ENCODE measurements around the gene IPO4.

The IPO4 gene

DNA sequence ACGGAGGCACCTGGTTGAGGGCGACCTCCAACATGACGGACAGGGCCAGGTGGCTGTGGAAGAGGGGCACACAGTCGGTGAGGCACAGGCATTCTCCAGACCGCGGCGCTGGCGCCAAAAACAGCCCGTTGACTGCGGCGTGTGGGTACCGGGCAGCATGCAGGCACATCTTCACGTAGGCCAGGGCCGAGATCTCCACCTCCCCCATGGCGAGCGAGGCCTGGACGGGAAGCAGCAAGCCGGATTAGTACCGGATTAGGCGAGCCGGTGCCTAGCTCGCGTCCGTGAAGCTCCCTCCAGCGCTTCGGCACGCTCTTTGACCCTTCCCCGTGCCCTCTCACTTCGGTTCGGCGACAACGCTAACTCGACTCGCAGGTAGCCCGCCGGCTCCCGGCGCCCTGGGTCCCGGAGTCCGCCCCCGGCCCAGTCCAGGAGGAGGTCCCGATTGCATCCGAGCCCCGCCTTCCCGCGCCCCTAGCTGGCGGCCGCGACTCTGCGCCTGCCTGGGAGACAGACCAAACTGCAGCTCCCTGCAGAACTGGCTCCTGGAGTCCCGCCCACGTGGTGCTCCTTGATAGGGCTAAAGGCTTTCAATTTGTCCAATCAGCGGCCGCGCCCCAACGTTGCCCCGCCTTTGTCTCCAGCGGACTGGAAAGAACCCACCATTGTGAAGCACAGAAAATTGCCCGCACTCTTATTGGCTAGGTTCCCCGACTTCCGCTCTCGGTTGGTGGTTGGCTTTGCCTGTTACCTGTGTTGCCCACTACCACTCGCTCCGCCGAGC is 47.3 kb downstream of the IPO4 start, which contains the start of gene EMC9:
Gene EMC9, minus strand, starts transcription at position 495 of the 784 bp plus-strand sequence. Its CDS starts 287 bp downstream, at position 208.
- TF ChIP-seq, protein P1, sequence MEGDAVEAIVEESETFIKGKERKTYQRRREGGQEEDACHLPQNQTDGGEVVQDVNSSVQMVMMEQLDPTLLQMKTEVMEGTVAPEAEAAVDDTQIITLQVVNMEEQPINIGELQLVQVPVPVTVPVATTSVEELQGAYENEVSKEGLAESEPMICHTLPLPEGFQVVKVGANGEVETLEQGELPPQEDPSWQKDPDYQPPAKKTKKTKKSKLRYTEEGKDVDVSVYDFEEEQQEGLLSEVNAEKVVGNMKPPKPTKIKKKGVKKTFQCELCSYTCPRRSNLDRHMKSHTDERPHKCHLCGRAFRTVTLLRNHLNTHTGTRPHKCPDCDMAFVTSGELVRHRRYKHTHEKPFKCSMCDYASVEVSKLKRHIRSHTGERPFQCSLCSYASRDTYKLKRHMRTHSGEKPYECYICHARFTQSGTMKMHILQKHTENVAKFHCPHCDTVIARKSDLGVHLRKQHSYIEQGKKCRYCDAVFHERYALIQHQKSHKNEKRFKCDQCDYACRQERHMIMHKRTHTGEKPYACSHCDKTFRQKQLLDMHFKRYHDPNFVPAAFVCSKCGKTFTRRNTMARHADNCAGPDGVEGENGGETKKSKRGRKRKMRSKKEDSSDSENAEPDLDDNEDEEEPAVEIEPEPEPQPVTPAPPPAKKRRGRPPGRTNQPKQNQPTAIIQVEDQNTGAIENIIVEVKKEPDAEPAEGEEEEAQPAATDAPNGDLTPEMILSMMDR (IDR thresholded peaks at IDR 0.05; ENCODE audit: borderline replicate concordance, insufficient read depth, low read depth, low read length), result no peak

DNA sequence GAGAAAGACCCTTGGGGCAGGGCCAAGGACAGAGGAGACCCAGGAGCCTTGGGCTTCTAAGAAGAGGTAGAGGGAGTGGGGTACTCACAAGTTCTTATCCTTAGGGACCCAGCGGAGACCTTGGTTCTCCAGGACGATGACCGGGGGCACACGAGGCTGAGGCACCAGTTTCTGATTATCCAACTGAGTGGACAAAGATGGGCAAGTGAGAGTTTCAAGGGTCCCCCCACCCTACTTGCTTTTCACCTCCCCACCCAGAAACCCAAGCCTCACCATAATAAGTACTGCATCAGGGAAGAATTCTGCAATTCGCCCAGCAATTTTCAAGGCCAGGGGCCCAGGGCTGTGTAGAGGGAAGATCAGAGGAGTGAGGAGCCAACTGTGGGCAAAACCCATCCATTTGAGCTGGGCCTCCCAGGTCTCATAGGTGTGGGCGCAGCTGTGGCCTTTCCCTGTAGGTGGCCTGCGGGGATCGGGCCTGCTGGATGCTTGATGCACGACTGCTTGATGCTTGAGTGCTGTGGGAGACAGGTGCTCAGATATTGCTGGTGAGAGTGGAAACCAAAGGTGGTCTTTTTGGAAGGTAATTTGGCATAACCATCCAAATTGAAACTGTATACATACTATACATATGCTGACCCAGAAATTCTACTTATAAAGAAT is 49.2 kb downstream of the IPO4 start:
- TF ChIP-seq, protein P1 (IDR thresholded peaks at IDR 0.05; ENCODE audit: borderline replicate concordance, insufficient read depth, low read depth, low read length), result no peak
- H3K4me3 ChIP-seq (ENCODE audit: low read depth, low read length), result no peak overlapping the region

More for the DNA sequence above, 47.3 kb downstream of the IPO4 start, which contains the start of gene EMC9:
- peak within 1 kb of the TSS; percentile 67 for H3K4me3 ChIP-seq (ENCODE audit: low read depth, low read length)

DNA sequence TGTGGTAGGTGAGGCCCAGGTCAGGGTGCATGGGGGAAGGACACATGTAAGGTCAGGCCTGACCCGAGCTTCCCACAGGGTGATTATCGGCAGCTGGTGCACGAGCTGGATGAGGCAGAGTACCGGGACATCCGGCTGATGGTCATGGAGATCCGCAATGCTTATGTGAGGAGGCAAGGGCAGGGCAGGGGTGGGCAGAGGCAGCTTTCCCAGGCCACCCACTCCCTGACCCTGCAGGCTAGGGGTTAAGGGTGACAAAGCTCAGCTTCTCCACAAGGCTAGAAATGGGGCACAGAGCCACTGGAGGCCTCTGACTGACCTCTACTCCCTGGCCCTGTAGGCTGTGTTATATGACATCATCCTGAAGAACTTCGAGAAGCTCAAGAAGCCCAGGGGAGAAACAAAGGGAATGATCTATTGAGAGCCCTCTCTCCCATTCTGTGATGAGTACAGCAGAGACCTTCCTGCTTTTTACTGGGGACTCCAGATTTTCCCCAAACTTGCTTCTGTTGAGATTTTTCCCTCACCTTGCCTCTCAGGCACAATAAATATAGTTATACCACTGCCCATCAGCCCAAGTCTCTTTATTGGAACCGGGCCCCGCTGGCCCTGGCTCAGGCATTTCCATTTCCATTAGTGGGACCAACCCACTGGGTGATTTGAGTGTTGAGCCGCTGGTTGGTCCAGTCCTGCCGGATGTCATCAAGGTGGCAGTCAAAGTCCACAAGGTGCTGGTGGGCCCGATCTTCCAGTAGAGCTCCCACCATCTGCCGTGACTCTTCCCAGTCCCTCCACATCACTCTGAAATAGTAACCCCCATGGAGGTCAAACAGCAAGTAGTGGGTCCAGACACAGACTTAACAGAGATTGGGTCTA is 50.0 kb downstream of the IPO4 start:
- TF ChIP-seq, protein P1 (IDR thresholded peaks at IDR 0.05; ENCODE audit: borderline replicate concordance, insufficient read depth, low read depth, low read length), result no peak
- no peak overlapping the region for H3K4me3 ChIP-seq (ENCODE audit: low read depth, low read length)

DNA sequence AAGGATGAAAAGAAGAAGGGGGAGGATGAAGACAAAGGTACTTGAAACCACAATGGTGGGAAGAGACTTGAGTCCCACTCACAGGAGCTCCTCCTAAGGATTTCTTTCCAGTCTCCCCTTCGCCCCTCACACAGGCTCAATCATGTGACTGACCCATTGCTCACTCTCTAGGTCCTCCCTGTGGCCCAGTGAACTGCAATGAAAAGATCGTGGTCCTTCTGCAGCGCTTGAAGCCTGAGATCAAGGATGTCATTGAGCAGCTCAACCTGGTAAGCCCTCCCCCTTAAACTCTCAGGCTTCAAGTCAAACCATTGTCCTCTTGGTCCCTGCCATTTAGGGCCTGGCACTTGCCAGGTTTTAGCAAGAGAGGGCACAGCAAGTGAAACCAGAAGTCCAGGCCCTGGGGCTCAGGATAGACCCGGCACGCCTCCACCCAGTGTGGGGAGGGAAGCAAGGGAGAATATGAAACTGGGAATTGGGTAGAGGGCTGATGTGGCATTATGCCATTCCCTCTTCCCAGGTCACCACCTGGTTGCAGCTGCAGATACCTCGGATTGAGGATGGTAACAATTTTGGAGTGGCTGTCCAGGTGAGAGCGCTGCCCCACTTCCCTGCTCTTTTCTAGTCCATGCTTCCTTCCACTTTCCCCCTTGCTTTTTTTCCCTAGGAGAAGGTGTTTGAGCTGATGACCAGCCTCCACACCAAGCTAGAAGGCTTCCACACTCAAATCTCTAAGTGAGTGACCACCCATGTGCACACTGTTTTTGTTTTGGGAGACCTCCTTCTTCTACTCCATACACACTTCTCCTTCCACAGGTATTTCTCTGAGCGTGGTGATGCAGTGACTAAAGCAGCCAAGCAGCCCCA is 50.9 kb downstream of the IPO4 start:
- no peak overlapping the region for H3K4me3 ChIP-seq (ENCODE audit: low read depth, low read length)

DNA sequence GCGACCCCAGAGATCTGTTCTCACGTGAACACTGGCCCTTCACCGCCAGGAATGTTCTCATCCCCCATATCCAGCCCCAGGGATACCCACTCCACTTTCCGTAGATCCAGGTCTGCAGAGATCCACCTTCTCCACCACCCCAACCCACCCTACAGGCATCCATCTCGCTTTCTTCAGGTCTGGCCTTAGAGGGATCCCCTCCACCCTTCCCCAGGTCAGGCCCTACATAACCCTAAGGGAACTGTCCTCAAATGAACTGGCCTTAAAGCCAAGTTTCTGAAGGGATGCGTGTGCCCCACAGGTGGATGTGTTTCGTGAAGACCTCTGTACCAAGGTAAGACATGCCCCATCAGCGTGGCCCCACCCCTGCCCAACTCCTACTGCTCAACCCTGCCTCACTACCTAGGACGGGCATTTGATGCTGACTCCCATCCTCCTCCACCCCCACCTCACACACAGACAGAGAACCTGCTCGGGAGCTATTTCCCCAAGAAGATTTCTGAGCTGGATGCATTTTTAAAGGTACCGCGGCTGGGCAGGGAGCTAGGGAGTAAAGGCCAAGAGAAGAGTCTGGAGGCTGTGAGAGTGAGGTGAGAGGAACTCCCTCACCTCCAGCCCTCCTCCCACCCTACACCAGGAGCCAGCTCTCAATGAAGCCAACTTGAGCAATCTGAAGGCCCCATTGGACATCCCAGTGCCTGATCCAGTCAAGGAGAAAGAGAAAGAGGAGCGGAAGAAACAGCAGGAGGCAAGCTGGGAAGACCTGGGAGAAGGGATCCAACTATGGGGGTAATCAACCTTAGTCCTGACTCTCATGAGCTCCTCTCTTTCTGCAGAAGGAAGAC is 51.7 kb downstream of the IPO4 start:
- H3K4me3 ChIP-seq (ENCODE audit: low read depth, low read length), result peak overlapping the region; percentile 73
- TF ChIP-seq, protein P1 (IDR thresholded peaks at IDR 0.05; ENCODE audit: borderline replicate concordance, insufficient read depth, low read depth, low read length), result no peak

More for the DNA sequence above, 50.9 kb downstream of the IPO4 start:
- TF ChIP-seq, protein P1 (IDR thresholded peaks at IDR 0.05; ENCODE audit: borderline replicate concordance, insufficient read depth, low read depth, low read length), result no peak
